Measurements from ENCODE around the gene SDC4.
"Not testable (repeated sequence)": the region's sequence is repeated elsewhere in the genome, so short reads cannot be mapped to it uniquely, and the experiment has no call there.

The SDC4 gene

GRCh38 chr20:45363611-45364492 is 15.6 kb upstream of the SDC4 start:
- DNase-seq: no peak

GRCh38 chr20:45362804-45363610 is 14.8 kb upstream of the SDC4 start, which contains the start of gene SYS1:
Gene SYS1 (plus strand): TSS chr20:45363156. CDS start chr20:45363532, 376 bp downstream.
- DNase-seq: peak; percentile 97

- no peak for DNase-seq
Observed at GRCh38 chr20:45361793-45362192, 13.6 kb upstream of the SDC4 start.

GRCh38 chr20:45359406-45360148 is 11.4 kb upstream of the SDC4 start:
- DNase-seq: no peak

GRCh38 chr20:45359069-45359405 is 10.8 kb upstream of the SDC4 start:
- DNase-seq: no peak

GRCh38 chr20:45358282-45359068 is 10.3 kb upstream of the SDC4 start:
- DNase-seq: peak; percentile 21

GRCh38 chr20:45355209-45356084 is 7.2 kb upstream of the SDC4 start:
- no peak for DNase-seq

GRCh38 chr20:45354423-45355208 is 6.4 kb upstream of the SDC4 start:
- no peak for DNase-seq

GRCh38 chr20:45353746-45354145 is 5.5 kb upstream of the SDC4 start:
- no peak for DNase-seq

GRCh38 chr20:45352729-45353128 is 4.5 kb upstream of the SDC4 start:
- DNase-seq: no peak

- not testable (repeated sequence) for DNase-seq
Observed at GRCh38 chr20:45350795-45351194, 2.6 kb upstream of the SDC4 start.

GRCh38 chr20:45350217-45350616 is 2.0 kb upstream of the SDC4 start:
- DNase-seq: no peak

GRCh38 chr20:45347297-45347935 is 808 bp downstream of the SDC4 start:
- no peak for DNase-seq

GRCh38 chr20:45346851-45347250 is 1.4 kb downstream of the SDC4 start:
- DNase-seq: no peak

- no peak for DNase-seq
Observed at GRCh38 chr20:45346291-45346718, 1.9 kb downstream of the SDC4 start.

- DNase-seq: peak; percentile 54
Observed at GRCh38 chr20:45345104-45345936, 2.9 kb downstream of the SDC4 start.

- DNase-seq: no peak
Observed at GRCh38 chr20:45344168-45344860, 3.9 kb downstream of the SDC4 start.

- peak; percentile 63 for DNase-seq
Observed at GRCh38 chr20:45343532-45344167, 4.6 kb downstream of the SDC4 start.

Data from DMS153 (cell line).